Activated T-cell treated with anti-CD3 and anti-CD28 coated beads for 1 hour (primary cell): ENCODE data around the gene LPCAT4.
"Not testable (repeated sequence)": the region's sequence is repeated elsewhere in the genome, so short reads cannot be mapped to it uniquely, and the experiment has no call there.

Source experiments
- DNase-seq: peaks from one replicate; pipeline ENCODE4 v3.0.0-alpha.2; 2020; ENCODE audit warnings: low read depth

LPCAT4 gene

GRCh38 chr15:34362047-34362773 is 4.8 kb downstream of the LPCAT4 start:
- no peak for DNase-seq

- DNase-seq: no peak
Measured at GRCh38 chr15:34361278-34361677, 5.7 kb downstream of the LPCAT4 start.

- no peak for DNase-seq
Measured at GRCh38 chr15:34360298-34360697, 6.7 kb downstream of the LPCAT4 start.

GRCh38 chr15:34359416-34359815 is 7.6 kb downstream of the LPCAT4 start:
- DNase-seq: no peak

GRCh38 chr15:34358948-34359347 is 8.0 kb downstream of the LPCAT4 start:
- DNase-seq: no peak

GRCh38 chr15:34358367-34358766 is 8.6 kb downstream of the LPCAT4 start:
- no peak for DNase-seq

GRCh38 chr15:34357653-34358052 is 9.3 kb downstream of the LPCAT4 start:
- DNase-seq: no peak

- DNase-seq: no peak
Measured at GRCh38 chr15:34355241-34355640, 11.8 kb downstream of the LPCAT4 start.

- no peak for DNase-seq
Measured at GRCh38 chr15:34354286-34354685, 12.7 kb downstream of the LPCAT4 start.

GRCh38 chr15:34353627-34354026 is 13.4 kb downstream of the LPCAT4 start:
- DNase-seq: no peak

GRCh38 chr15:34352996-34353395 is 14.0 kb downstream of the LPCAT4 start:
- DNase-seq: not testable (repeated sequence)

- DNase-seq: no peak
Measured at GRCh38 chr15:34349769-34350168, 17.2 kb downstream of the LPCAT4 start.

- no peak for DNase-seq
Measured at GRCh38 chr15:34348735-34349300, 18.2 kb downstream of the LPCAT4 start.

GRCh38 chr15:34347951-34348638 is 18.9 kb downstream of the LPCAT4 start:
- DNase-seq: no peak

- DNase-seq: peak; percentile 94
Measured at GRCh38 chr15:34342737-34343575, 24.0 kb downstream of the LPCAT4 start, which contains the start of the genes NOP10 and NUTM1. Gene NOP10, minus strand, starts transcription at chr15:34343136. Its CDS starts 63 bp downstream, at chr15:34343073. Gene NUTM1, plus strand, starts transcription at chr15:34343315. Its CDS starts 382 bp downstream, at chr15:34343697.

- not testable (repeated sequence) for DNase-seq
Measured at GRCh38 chr15:34342213-34342736, 24.7 kb downstream of the LPCAT4 start.

GRCh38 chr15:34341381-34342212 is 25.4 kb downstream of the LPCAT4 start:
- DNase-seq: no peak

GRCh38 chr15:34339946-34340345 is 27.1 kb downstream of the LPCAT4 start:
- DNase-seq: no peak

- DNase-seq: no peak
Measured at GRCh38 chr15:34338347-34338746, 28.6 kb downstream of the LPCAT4 start.

GRCh38 chr15:34337557-34338306 is 29.3 kb downstream of the LPCAT4 start, which contains the start of gene SLC12A6:
Gene SLC12A6, minus strand, starts transcription at chr15:34337781. Its CDS starts 1,101 bp downstream, at chr15:34336680.
- DNase-seq: peak; percentile 86
